Sigmoid colon (tissue), 7 donors: Measurements from ENCODE around the gene NAE1. TPM values are rescaled to one million over a fixed set of nuclear protein-coding genes. Genes with fewer than 3 reads are reported as not detected.

Experiments used
- DNase-seq: peaks from one replicate; pipeline ENCODE4 v3.0.0-alpha.2; 2019
- H3K27ac ChIP-seq, 4 donors: fragments of 200-600 bp; sonication (generic); one replicate each; pipeline ENCODE4 v1.5.1; 2016 to 2019; ENCODE audit warnings: mild to moderate bottlenecking in 1 of 4
- H3K27me3 ChIP-seq, 3 donors: fragments of 200-600 bp; sonication (generic); one replicate each; pipeline ENCODE4 v1.5.1; 2019; ENCODE audit warnings: mild to moderate bottlenecking in 1 of 3
- H3K36me3 ChIP-seq, 4 donors: fragments of 200-600 bp; sonication (generic); one replicate each; pipeline ENCODE4 v1.5.1; 2016 to 2019
- H3K4me1 ChIP-seq, 4 donors: fragments of 200-600 bp; sonication (generic); one replicate each; pipeline ENCODE4 v1.5.1; 2017 to 2019
- H3K4me3 ChIP-seq, 4 donors: fragments of 200-600 bp; sonication (generic); one replicate each; pipeline ENCODE4 v1.5.1; 2017 to 2019; ENCODE audit warnings: mild to moderate bottlenecking in 2 of 4, moderate library complexity in 1 of 4
- H3K9me3 ChIP-seq, 4 donors: fragments of 200-600 bp in 3 of 4; sonication (generic) in 3 of 4; one replicate each; pipeline versions ENCODE4 v1.5.1 to v1.6.1; 2013 to 2019
- CTCF ChIP-seq, 4 experiments: fragments of 450-650 bp in 3 of 4; fragments of 200-600 bp in 1 of 4; IDR thresholded peaks; one replicate each; pipeline ENCODE4 v1.5.1; 2016 to 2019; ENCODE audit warnings: antibody characterized with exemption in 4 of 4, mild to moderate bottlenecking in 3 of 4, moderate library complexity in 2 of 4
- EP300 ChIP-seq, 4 donors: sonication (generic); formaldehyde crosslinking; IDR thresholded peaks; one replicate each; pipeline ENCODE4 v1.6.1; 2017; ENCODE audit warnings: antibody characterized with exemption in 4 of 4
- POLR2A ChIP-seq, 2 donors: fragments of 450-650 bp; IDR thresholded peaks; one replicate each; pipeline ENCODE4 v1.6.1; 2016; ENCODE audit warnings: antibody characterized with exemption in 2 of 2, mild to moderate bottlenecking in 2 of 2, moderate library complexity in 2 of 2
- POLR2AphosphoS5 ChIP-seq, 4 donors: sonication (generic); formaldehyde crosslinking; IDR thresholded peaks; one replicate each; pipeline ENCODE4 v1.6.1; 2017; ENCODE audit warnings: antibody characterized with exemption in 4 of 4
- WGBS, 2 donors: extraction: QIAGEN DNeasy Blood & Tissue Kit; methylation state at CpG; one replicate each; pipeline ENCODE4 v1.1.7; 2013; 5-methylcytosine and 5-hydroxymethylcytosine counted together
- intact Hi-C: fragments of 100-400 bp; cut with DNase I; formaldehyde crosslinking; loops from one replicate; pipeline ENCODE4 v1.15.1; 2023
- polyA plus RNA-seq, 3 donors: library from polyadenylated mRNA; stranded (reverse); fragments of 200-250 nt; gene quantifications; one replicate each; pipeline ENCODE4 v1.2.3, GENCODE V29; 2013
- total RNA-seq, 4 donors: library from RNA; depleted of rRNA; stranded (reverse); fragments of >200 nt; gene quantifications; one replicate each; pipeline ENCODE4 v1.1.0, GENCODE V29; 2016
- donor health status: healthy with polysubstance abuse.
- donor health status: Bipolar disorder and iron deficiency.
- donor health status: healthy.

The NAE1 gene
- total and polyA plus RNA-seq, 7 donors = 34.6 to 58.3 (median 42.4) TPM

- H3K36me3 ChIP-seq = no peaks in the 10 kb centered on the region
- 52 to 53% methylated on average over 3 of the region's 3 CpGs for WGBS, 2 donors
- H3K4me1 ChIP-seq = peaks cover 0 to 16% (median 15%) of the 10 kb centered on the region in 4 donors
- H3K27me3 ChIP-seq = peaks cover 20 to 26% (median 23%) of the 10 kb centered on the region in 3 donors
- intact Hi-C loops = no loop called here
- no peak for DNase-seq
- no peak overlapping the region for H3K27ac ChIP-seq
- TF ChIP-seq CTCF (IDR thresholded peaks at IDR 0.05) = no peak
- TF ChIP-seq POLR2A (IDR thresholded peaks at IDR 0.05) = no peak
- no peak for TF ChIP-seq EP300 (IDR thresholded peaks at IDR 0.05)
- TF ChIP-seq POLR2AphosphoS5 (IDR thresholded peaks at IDR 0.05) = no peak
- H3K9me3 ChIP-seq = peaks cover 0 to 2% (median 0%) of the 10 kb centered on the region in 4 donors
- no peak overlapping the region for H3K4me3 ChIP-seq
These were observed 10.1 kb upstream of the NAE1 start for GRCh38 chr16:66840883-66841282.

GRCh38 chr16:66834746-66835145 lies 4.0 kb upstream of the NAE1 start:
- no peak for TF ChIP-seq POLR2A (IDR thresholded peaks at IDR 0.05)
- no peak for TF ChIP-seq CTCF (IDR thresholded peaks at IDR 0.05)
- TF ChIP-seq EP300 (IDR thresholded peaks at IDR 0.05) = no peak
- TF ChIP-seq POLR2AphosphoS5 (IDR thresholded peaks at IDR 0.05) = no peak
- Histone ChIP-seq H3K4me1 (peaks cover 0 to 10% (median 4%) of the 10 kb centered on the region in 4 donors), H3K27ac (no peak overlapping the region), H3K27me3 (no peaks in the 10 kb centered on the region), H3K4me3 (no peak overlapping the region), H3K36me3 (no peaks in the 10 kb centered on the region), H3K9me3 (peaks cover 0 to 2% (median 0%) of the 10 kb centered on the region in 4 donors)
- no peak for DNase-seq
- intact Hi-C loops = no loop called here
- WGBS, 2 donors = 90 to 92% methylated on average over 5 of the region's 5 CpGs

GRCh38 chr16:66832661-66833305 lies 2.0 kb upstream of the NAE1 start:
- DNase-seq = no peak
- no peaks in the 10 kb centered on the region for H3K27me3 ChIP-seq
- H3K9me3 ChIP-seq = no peaks in the 10 kb centered on the region
- H3K27ac ChIP-seq = no peak overlapping the region
- WGBS, 2 donors = 61 to 81% methylated on average over 7 of the region's 7 CpGs
- no peak overlapping the region for H3K4me3 ChIP-seq
- no peak for TF ChIP-seq CTCF (IDR thresholded peaks at IDR 0.05)
- H3K36me3 ChIP-seq = peaks cover 0 to 2% (median 0%) of the 10 kb centered on the region in 4 donors
- intact Hi-C loops = no loop called here
- peaks cover 0 to 22% (median 14%) of the 10 kb centered on the region in 4 donors for H3K4me1 ChIP-seq

- intact Hi-C loops = no loop called here
- TF ChIP-seq CTCF (IDR thresholded peaks at IDR 0.05) (no peak), POLR2AphosphoS5 (IDR thresholded peaks at IDR 0.05) (no peak), EP300 (IDR thresholded peaks at IDR 0.05) (no peak), POLR2A (IDR thresholded peaks at IDR 0.05) (no peak)
- no peak for DNase-seq
These were observed 1.4 kb upstream of the NAE1 start for GRCh38 chr16:66832190-66832589.

GRCh38 chr16:66824006-66824405 lies 6.8 kb downstream of the NAE1 start:
- 94 to 95% methylated on average over 4 of the region's 4 CpGs for WGBS, 2 donors
- intact Hi-C loops = loop anchor here (10.0 kb wide), 1 partner anchor 99 kb away; no protein-coding TSS in a partner anchor
- no peaks in the 10 kb centered on the region for H3K9me3 ChIP-seq
- DNase-seq = no peak
- no peak overlapping the region for H3K4me3 ChIP-seq
- H3K27ac ChIP-seq = no peak overlapping the region
- no peaks in the 10 kb centered on the region for H3K27me3 ChIP-seq
- H3K4me1 ChIP-seq = peaks cover 0 to 5% (median 3%) of the 10 kb centered on the region in 4 donors
- no peak for TF ChIP-seq EP300 (IDR thresholded peaks at IDR 0.05)
- no peak for TF ChIP-seq POLR2A (IDR thresholded peaks at IDR 0.05)
- TF ChIP-seq CTCF (IDR thresholded peaks at IDR 0.05) = no peak
- no peak for TF ChIP-seq POLR2AphosphoS5 (IDR thresholded peaks at IDR 0.05)
- H3K36me3 ChIP-seq = peaks cover 14 to 82% (median 22%) of the 10 kb centered on the region in 4 donors

More at GRCh38 chr16:66832190-66832589, 1.4 kb upstream of the NAE1 start:
- WGBS, 2 donors = 87 to 88% methylated on average over 3 of the region's 3 CpGs
- peaks cover 0 to 22% (median 14%) of the 10 kb centered on the region in 4 donors for H3K4me1 ChIP-seq
- H3K36me3 ChIP-seq = peaks cover 0 to 8% (median 0%) of the 10 kb centered on the region in 4 donors
- H3K4me3 ChIP-seq = no peak overlapping the region
- H3K9me3 ChIP-seq = no peaks in the 10 kb centered on the region
- no peaks in the 10 kb centered on the region for H3K27me3 ChIP-seq
- H3K27ac ChIP-seq = no peak overlapping the region
